Measurements from ENCODE around the gene FBXO9. TPM values are rescaled to one million over a fixed set of nuclear protein-coding genes. Genes with fewer than 3 reads are reported as not detected.

The FBXO9 gene
- total RNA-seq, 2 donors from 2014 or later: 49.6 to 65.3 TPM

GRCh38 chr6:53115741-53116140 lies 50.5 kb downstream of the FBXO9 start:
- H3K9me3 Mint-ChIP-seq: no peaks in the 10 kb centered on the region
- no peaks in the 10 kb centered on the region for H3K9me3 ChIP-seq (ENCODE audit: control insufficient read depth, low read length)
- H3K36me3 ChIP-seq (ENCODE audit: control insufficient read depth, insufficient read depth, low read length): no peaks in the 10 kb centered on the region
- no peaks in the 10 kb centered on the region for H3K36me3 Mint-ChIP-seq (ENCODE audit: low read depth)
- H3K27me3 Mint-ChIP-seq (ENCODE audit: insufficient read depth): no peaks in the 10 kb centered on the region
- peaks cover 16% of the 10 kb centered on the region for H3K4me1 Mint-ChIP-seq
- no peak for TF ChIP-seq CTCF (conservative IDR thresholded peaks at IDR 0.05)
- no peaks in the 10 kb centered on the region for H3K4me1 ChIP-seq (ENCODE audit: control insufficient read depth, insufficient read depth, low read length)
- H3K27ac ChIP-seq (ENCODE audit: low read depth, low read length): no peak overlapping the region
- no peaks in the 10 kb centered on the region for H3K27me3 ChIP-seq (ENCODE audit: control insufficient read depth, insufficient read depth, low read length, poor library complexity, severe bottlenecking)
- H3K4me3 Mint-ChIP-seq: no peak overlapping the region
- 95 to 100% methylated on average over 2 of the region's 2 CpGs for WGBS, 2 experiments (ENCODE audit: insufficient coverage in 1 of 2, insufficient read length in 1 of 2)
- DNase-seq: no peak
- no peak overlapping the region for H3K27ac Mint-ChIP-seq
- no peak overlapping the region for H3K9ac ChIP-seq (ENCODE audit: extremely low read depth, low read length, poor library complexity, severe bottlenecking)
- H3K4me3 ChIP-seq (ENCODE audit: low read length): no peak overlapping the region

GRCh38 chr6:53119349-53119748 lies 54.1 kb downstream of the FBXO9 start:
- WGBS, 2 experiments (ENCODE audit: insufficient coverage in 1 of 2, insufficient read length in 1 of 2): 85% methylated on average over 1 of the region's 1 CpG; no CpG with 5 or more reads in 1 of the 2 experiments
- no peaks in the 10 kb centered on the region for H3K27me3 ChIP-seq (ENCODE audit: control insufficient read depth, insufficient read depth, low read length, poor library complexity, severe bottlenecking)
- no peak overlapping the region for H3K4me3 Mint-ChIP-seq
- no peak overlapping the region for H3K4me3 ChIP-seq (ENCODE audit: low read length)
- H3K9ac ChIP-seq (ENCODE audit: extremely low read depth, low read length, poor library complexity, severe bottlenecking): no peak overlapping the region
- H3K9me3 Mint-ChIP-seq: no peaks in the 10 kb centered on the region
- H3K36me3 Mint-ChIP-seq (ENCODE audit: low read depth): no peaks in the 10 kb centered on the region
- no peak for TF ChIP-seq CTCF (conservative IDR thresholded peaks at IDR 0.05)
- peak overlapping the region; percentile 52 for H3K27ac Mint-ChIP-seq
- no peak for DNase-seq
- H3K4me1 ChIP-seq (ENCODE audit: control insufficient read depth, insufficient read depth, low read length): no peaks in the 10 kb centered on the region
- H3K4me1 Mint-ChIP-seq: peaks cover 12% of the 10 kb centered on the region
- no peaks in the 10 kb centered on the region for H3K36me3 ChIP-seq (ENCODE audit: control insufficient read depth, insufficient read depth, low read length)
- H3K27me3 Mint-ChIP-seq (ENCODE audit: insufficient read depth): no peaks in the 10 kb centered on the region
- H3K27ac ChIP-seq (ENCODE audit: low read depth, low read length): no peak overlapping the region
- no peaks in the 10 kb centered on the region for H3K9me3 ChIP-seq (ENCODE audit: control insufficient read depth, low read length)

- H3K4me1 ChIP-seq (ENCODE audit: control insufficient read depth, insufficient read depth, low read length): no peaks in the 10 kb centered on the region
- H3K36me3 ChIP-seq (ENCODE audit: control insufficient read depth, insufficient read depth, low read length): no peaks in the 10 kb centered on the region
- H3K27ac ChIP-seq (ENCODE audit: low read depth, low read length): no peak overlapping the region
- peak; percentile 86 for DNase-seq
- H3K9ac ChIP-seq (ENCODE audit: extremely low read depth, low read length, poor library complexity, severe bottlenecking): no peak overlapping the region
- peak overlapping the region; percentile 52 for H3K27ac Mint-ChIP-seq
- H3K27me3 ChIP-seq (ENCODE audit: control insufficient read depth, insufficient read depth, low read length, poor library complexity, severe bottlenecking): no peaks in the 10 kb centered on the region
- WGBS, 2 experiments (ENCODE audit: insufficient coverage in 1 of 2, insufficient read length in 1 of 2): 49% methylated on average over 4 of the region's 4 CpGs; no CpG with 5 or more reads in 1 of the 2 experiments
- H3K9me3 Mint-ChIP-seq: no peaks in the 10 kb centered on the region
- H3K36me3 Mint-ChIP-seq (ENCODE audit: low read depth): no peaks in the 10 kb centered on the region
- peaks cover 12% of the 10 kb centered on the region for H3K4me1 Mint-ChIP-seq
- no peak overlapping the region for H3K4me3 ChIP-seq (ENCODE audit: low read length)
- H3K9me3 ChIP-seq (ENCODE audit: control insufficient read depth, low read length): no peaks in the 10 kb centered on the region
- TF ChIP-seq CTCF (conservative IDR thresholded peaks at IDR 0.05): no peak
- H3K4me3 Mint-ChIP-seq: no peak overlapping the region
- H3K27me3 Mint-ChIP-seq (ENCODE audit: insufficient read depth): no peaks in the 10 kb centered on the region
These were observed 54.7 kb downstream of the FBXO9 start for GRCh38 chr6:53119772-53120409.
